ENCODE results near the gene CYP2E1. TPM values are rescaled to one million over a fixed set of nuclear protein-coding genes. Genes with fewer than 3 reads are reported as not detected.

The CYP2E1 gene
- total RNA-seq, 1 donor from 2014 or later = 0.49 TPM

- peaks cover 2% of the 10 kb centered on the region for H3K36me3 Mint-ChIP-seq (ENCODE audit: low read depth)
- peaks cover 6% of the 10 kb centered on the region for H3K9me3 Mint-ChIP-seq
- H3K27me3 Mint-ChIP-seq (ENCODE audit: low read depth) = peaks cover 4% of the 10 kb centered on the region
- no peaks in the 10 kb centered on the region for H3K4me1 Mint-ChIP-seq
- DNase-seq (ENCODE audit: low read depth, low spot score) = no peak
- TF ChIP-seq CTCF (conservative IDR thresholded peaks at IDR 0.05) = no peak
- H3K4me3 Mint-ChIP-seq = no peak overlapping the region
- H3K27ac Mint-ChIP-seq (ENCODE audit: unreplicated experiment) = no peak overlapping the region
These were observed 32.1 kb downstream of the CYP2E1 start for GRCh38 chr10:133559216-133559615.

GRCh38 chr10:133564816-133565215 lies 37.7 kb downstream of the CYP2E1 start:
- Mint-ChIP-seq H3K27ac (ENCODE audit: unreplicated experiment) (no peak overlapping the region), H3K4me3 (no peak overlapping the region)
- DNase-seq (ENCODE audit: low read depth, low spot score) = no peak

GRCh38 chr10:133565441-133566294 lies 38.5 kb downstream of the CYP2E1 start, which contains the start of gene SYCE1:
Gene SYCE1 (minus strand): TSS chr10:133565583. CDS start chr10:133565529, 54 bp downstream.
- TF ChIP-seq CTCF (conservative IDR thresholded peaks at IDR 0.05) = no peak
- Mint-ChIP-seq H3K4me3 (no peak within 1 kb of the TSS), H3K27ac (ENCODE audit: unreplicated experiment) (no peak within 1 kb of the TSS), H3K9me3 (no peaks in the 10 kb centered on the region), H3K4me1 (no peaks in the 10 kb centered on the region), H3K36me3 (ENCODE audit: low read depth) (peaks cover 2% of the 10 kb centered on the region), H3K27me3 (ENCODE audit: low read depth) (no peaks in the 10 kb centered on the region)
- DNase-seq (ENCODE audit: low read depth, low spot score) = no peak

More at GRCh38 chr10:133564816-133565215, 37.7 kb downstream of the CYP2E1 start:
- TF ChIP-seq CTCF (conservative IDR thresholded peaks at IDR 0.05) = no peak
- Mint-ChIP-seq H3K36me3 (ENCODE audit: low read depth) (peaks cover 2% of the 10 kb centered on the region), H3K4me1 (no peaks in the 10 kb centered on the region), H3K9me3 (no peaks in the 10 kb centered on the region), H3K27me3 (ENCODE audit: low read depth) (no peaks in the 10 kb centered on the region)

- DNase-seq (ENCODE audit: low read depth, low spot score) = no peak
- TF ChIP-seq CTCF (conservative IDR thresholded peaks at IDR 0.05) = no peak
- Mint-ChIP-seq H3K27ac (ENCODE audit: unreplicated experiment) (no peak overlapping the region), H3K4me3 (no peak overlapping the region), H3K36me3 (ENCODE audit: low read depth) (peaks cover 4% of the 10 kb centered on the region), H3K27me3 (ENCODE audit: low read depth) (peaks cover 3% of the 10 kb centered on the region), H3K4me1 (no peaks in the 10 kb centered on the region), H3K9me3 (no peaks in the 10 kb centered on the region)
These were observed 40.0 kb downstream of the CYP2E1 start for GRCh38 chr10:133567119-133567518.

- TF ChIP-seq CTCF (conservative IDR thresholded peaks at IDR 0.05) = no peak
- H3K4me3 Mint-ChIP-seq = no peak overlapping the region
- H3K27me3 Mint-ChIP-seq (ENCODE audit: low read depth) = peaks cover 3% of the 10 kb centered on the region
- no peaks in the 10 kb centered on the region for H3K9me3 Mint-ChIP-seq
- no peak for DNase-seq (ENCODE audit: low read depth, low spot score)
- H3K4me1 Mint-ChIP-seq = no peaks in the 10 kb centered on the region
- no peak overlapping the region for H3K27ac Mint-ChIP-seq (ENCODE audit: unreplicated experiment)
- H3K36me3 Mint-ChIP-seq (ENCODE audit: low read depth) = peaks cover 4% of the 10 kb centered on the region
These were observed 40.6 kb downstream of the CYP2E1 start for GRCh38 chr10:133567609-133568286.

Data from neural crest cell (in vitro differentiated cells).